Liver (tissue), 9 donors: Measurements from ENCODE around the gene RNF39. TPM values are rescaled to one million over a fixed set of nuclear protein-coding genes. Genes with fewer than 3 reads are reported as not detected.
"Not testable (repeated sequence)": the region's sequence is repeated elsewhere in the genome, so short reads cannot be mapped to it uniquely, and the experiment has no call there.

ENCODE experiments used
- DNase-seq: peaks from one replicate; pipeline ENCODE4 v3.0.0-alpha.2; 2017; ENCODE audit warnings: low spot score
- H3K27ac ChIP-seq, 2 donors: one replicate each; pipeline ENCODE4 v1.7.0; 2013; ENCODE audit warnings: inconsistent platforms in 2 of 2, low read length in 2 of 2, control low read depth in 1 of 2, low read depth in 1 of 2, mild to moderate bottlenecking in 1 of 2
- H3K27me3 ChIP-seq, 4 donors: one replicate each; pipeline versions ENCODE4 v1.6.1 to v1.7.0; 2013; ENCODE audit warnings: low read length in 3 of 4, inconsistent platforms in 1 of 4, mild to moderate bottlenecking in 1 of 4, moderate library complexity in 1 of 4; ENCODE audit not compliant: control insufficient read depth in 4 of 4, insufficient read depth in 4 of 4
- H3K36me3 ChIP-seq, 4 donors: one replicate each; pipeline versions ENCODE4 v1.6.1 to v1.7.0; 2013; ENCODE audit warnings: low read length in 3 of 4, mild to moderate bottlenecking in 3 of 4, low read depth in 1 of 4, moderate library complexity in 1 of 4; ENCODE audit not compliant: control insufficient read depth in 4 of 4, insufficient read depth in 3 of 4
- H3K4me1 ChIP-seq, 4 donors: one replicate each; pipeline versions ENCODE4 v1.6.1 to v1.7.0; 2013; ENCODE audit warnings: low read length in 3 of 4, mild to moderate bottlenecking in 3 of 4, moderate library complexity in 1 of 4; ENCODE audit not compliant: control insufficient read depth in 4 of 4, insufficient read depth in 4 of 4
- H3K4me3 ChIP-seq, 3 donors: one replicate each; pipeline versions ENCODE4 v1.6.1 to v1.7.0; 2013; ENCODE audit warnings: low read length in 3 of 3, control low read depth in 1 of 3, low read depth in 1 of 3, mild to moderate bottlenecking in 1 of 3
- H3K9ac ChIP-seq, 2 donors: one replicate each; pipeline ENCODE4 v1.7.0; 2013; ENCODE audit warnings: low read length in 2 of 2, mild to moderate bottlenecking in 2 of 2, moderate library complexity in 2 of 2, control low read depth in 1 of 2, low read depth in 1 of 2
- H3K9me3 ChIP-seq, 4 donors: one replicate each; pipeline versions ENCODE4 v1.6.1 to v1.7.0; 2013; ENCODE audit warnings: low read length in 3 of 4; ENCODE audit not compliant: control insufficient read depth in 4 of 4
- EGR1 ChIP-seq, 2 donors: IDR thresholded peaks; 2 replicates each; pipeline ENCODE4 v1.6.1; 2016 to 2018; ENCODE audit warnings: antibody characterized with exemption in 2 of 2, low read depth in 2 of 2
- FOXA1 ChIP-seq: IDR thresholded peaks from 2 replicates; pipeline ENCODE4 v1.6.1; 2016; ENCODE audit warnings: antibody characterized with exemption
- FOXA2 ChIP-seq: IDR thresholded peaks from 2 replicates; pipeline ENCODE4 v1.6.1; 2016; ENCODE audit warnings: antibody characterized with exemption
- GABPA ChIP-seq, 2 donors: IDR thresholded peaks in 1 of 2; conservative IDR thresholded peaks in 1 of 2; 2 replicates each; pipeline ENCODE4 v1.6.1; 2016; ENCODE audit warnings: antibody characterized with exemption in 2 of 2, mild to moderate bottlenecking in 1 of 2, moderate library complexity in 1 of 2
- HNF4A ChIP-seq, 2 donors: conservative IDR thresholded peaks; 2 replicates each; pipeline ENCODE4 v1.6.1; 2016; ENCODE audit warnings: antibody characterized with exemption in 2 of 2, mild to moderate bottlenecking in 2 of 2
- HNF4G ChIP-seq: IDR thresholded peaks from 2 replicates; pipeline ENCODE4 v1.6.1; 2016; ENCODE audit warnings: antibody characterized with exemption
- JUND ChIP-seq, 2 donors: IDR thresholded peaks; 2 replicates each; pipeline ENCODE4 v1.6.1; 2016; ENCODE audit warnings: antibody characterized with exemption in 2 of 2
- NR2F2 ChIP-seq: IDR thresholded peaks from 2 replicates; pipeline ENCODE4 v1.6.1; 2016; ENCODE audit warnings: antibody characterized with exemption
- RAD21 ChIP-seq, 2 donors: IDR thresholded peaks; 2 replicates each; pipeline ENCODE4 v1.6.1; 2016; ENCODE audit warnings: antibody characterized with exemption in 2 of 2, mild to moderate bottlenecking in 2 of 2
- REST ChIP-seq: IDR thresholded peaks from 2 replicates; pipeline ENCODE4 v1.6.1; 2016; ENCODE audit warnings: antibody characterized with exemption, mild to moderate bottlenecking
- RXRA ChIP-seq, 2 donors: IDR thresholded peaks; 2 replicates each; pipeline ENCODE4 v1.6.1; 2017 to 2018; ENCODE audit warnings: antibody characterized with exemption in 2 of 2, mild to moderate bottlenecking in 1 of 2
- SP1 ChIP-seq: IDR thresholded peaks from 2 replicates; pipeline ENCODE4 v1.6.1; 2018; ENCODE audit warnings: antibody characterized with exemption, mild to moderate bottlenecking
- TAF1 ChIP-seq: conservative IDR thresholded peaks from 2 replicates; pipeline ENCODE4 v1.6.1; 2016; ENCODE audit warnings: antibody characterized with exemption, mild to moderate bottlenecking
- YY1 ChIP-seq: IDR thresholded peaks from 2 replicates; pipeline ENCODE4 v1.6.1; 2016; ENCODE audit warnings: antibody characterized with exemption, mild to moderate bottlenecking
- ZBTB33 ChIP-seq: IDR thresholded peaks from 2 replicates; pipeline ENCODE4 v1.6.1; 2016; ENCODE audit warnings: antibody characterized with exemption
- WGBS: extraction: QIAGEN DNeasy Blood & Tissue Kit; methylation state at CpG from one replicate; pipeline ENCODE4 v1.1.7; 2013; 5-methylcytosine and 5-hydroxymethylcytosine counted together
- polyA plus RNA-seq, 2 donors: library from polyadenylated mRNA; stranded (reverse) in 1 of 2; unstranded in 1 of 2; fragments of 200-250 nt in 1 of 2; fragments of >200 nt in 1 of 2; fragmentation: Nextera tagmentation in 1 of 2; extraction: Ambion mirVana in 1 of 2; gene quantifications; one replicate each; pipeline versions ENCODE4 v1.2.1 to v1.2.3, GENCODE V29; 2013 to 2015
- total RNA-seq, 2 donors: library from RNA; depleted of rRNA; stranded (reverse); fragments of >200 nt; gene quantifications; one replicate each; pipeline ENCODE4 v1.2.3, GENCODE V29; 2014
- TF ChIP-seq, protein P1 (sequence below): IDR thresholded peaks from 2 replicates; pipeline ENCODE4 v1.6.1; 2016; ENCODE audit warnings: antibody characterized with exemption
- TF ChIP-seq, protein P2 (sequence below): fragments of 150-350 bp; IDR thresholded peaks from 2 replicates; pipeline ENCODE4 v1.5.1; 2017; ENCODE audit warnings: improper control_type of control experiment, low read depth, low read length; ENCODE audit not compliant: missing input control
- TF ChIP-seq, protein P3 (sequence below): IDR thresholded peaks from 2 replicates; pipeline ENCODE4 v1.6.1; 2016; ENCODE audit warnings: antibody characterized with exemption
- donor health status: healthy.
- donor health status: healthy.
- donor health status: healthy.
- donor health status: healthy.
- donor health status: healthy.

Gene RNF39
- total and polyA plus RNA-seq, 4 donors: 0.03 to 0.13 TPM; not detected in 2

- TF ChIP-seq EGR1 (IDR thresholded peaks at IDR 0.05; ENCODE audit: low read depth in 2 of 2) (no peak), RAD21 (IDR thresholded peaks at IDR 0.05) (no peak), HNF4G (no peak), FOXA1 (no peak), TAF1 (no peak), RXRA (IDR thresholded peaks at IDR 0.05) (no peak), ZBTB33 (no peak), FOXA2 (no peak), JUND (IDR thresholded peaks at IDR 0.05) (no peak), YY1 (no peak)
- TF ChIP-seq, protein P1, sequence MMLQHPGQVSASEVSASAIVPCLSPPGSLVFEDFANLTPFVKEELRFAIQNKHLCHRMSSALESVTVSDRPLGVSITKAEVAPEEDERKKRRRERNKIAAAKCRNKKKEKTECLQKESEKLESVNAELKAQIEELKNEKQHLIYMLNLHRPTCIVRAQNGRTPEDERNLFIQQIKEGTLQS: no peak
- WGBS: 42% methylated on average over 2 of the region's 2 CpGs
- Histone ChIP-seq H3K4me1 (no peaks in the 10 kb centered on the region), H3K36me3 (no peaks in the 10 kb centered on the region), H3K9ac (no peak overlapping the region), H3K4me3 (no peak overlapping the region), H3K9me3 (no peaks in the 10 kb centered on the region), H3K27ac (no peak overlapping the region), H3K27me3 (no peaks in the 10 kb centered on the region)
- no peak for DNase-seq
Measured at GRCh38 chr6:30122515-30122914, 46.9 kb upstream of the RNF39 start.

- TF ChIP-seq NR2F2 (no peak), YY1 (no peak), EGR1 (IDR thresholded peaks at IDR 0.05; ENCODE audit: low read depth in 2 of 2) (no peak), FOXA1 (no peak), FOXA2 (no peak), REST (no peak), HNF4A (conservative IDR thresholded peaks at IDR 0.05) (no peak), RAD21 (IDR thresholded peaks at IDR 0.05) (no peak), TAF1 (no peak), GABPA (IDR thresholded peaks at IDR 0.05 in 1 of 2, conservative IDR thresholded peaks at IDR 0.05 in 1 of 2) (no peak), SP1 (no peak), RXRA (IDR thresholded peaks at IDR 0.05) (no peak)
- TF ChIP-seq, protein P2, sequence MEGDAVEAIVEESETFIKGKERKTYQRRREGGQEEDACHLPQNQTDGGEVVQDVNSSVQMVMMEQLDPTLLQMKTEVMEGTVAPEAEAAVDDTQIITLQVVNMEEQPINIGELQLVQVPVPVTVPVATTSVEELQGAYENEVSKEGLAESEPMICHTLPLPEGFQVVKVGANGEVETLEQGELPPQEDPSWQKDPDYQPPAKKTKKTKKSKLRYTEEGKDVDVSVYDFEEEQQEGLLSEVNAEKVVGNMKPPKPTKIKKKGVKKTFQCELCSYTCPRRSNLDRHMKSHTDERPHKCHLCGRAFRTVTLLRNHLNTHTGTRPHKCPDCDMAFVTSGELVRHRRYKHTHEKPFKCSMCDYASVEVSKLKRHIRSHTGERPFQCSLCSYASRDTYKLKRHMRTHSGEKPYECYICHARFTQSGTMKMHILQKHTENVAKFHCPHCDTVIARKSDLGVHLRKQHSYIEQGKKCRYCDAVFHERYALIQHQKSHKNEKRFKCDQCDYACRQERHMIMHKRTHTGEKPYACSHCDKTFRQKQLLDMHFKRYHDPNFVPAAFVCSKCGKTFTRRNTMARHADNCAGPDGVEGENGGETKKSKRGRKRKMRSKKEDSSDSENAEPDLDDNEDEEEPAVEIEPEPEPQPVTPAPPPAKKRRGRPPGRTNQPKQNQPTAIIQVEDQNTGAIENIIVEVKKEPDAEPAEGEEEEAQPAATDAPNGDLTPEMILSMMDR: no peak
- TF ChIP-seq, protein P3, sequence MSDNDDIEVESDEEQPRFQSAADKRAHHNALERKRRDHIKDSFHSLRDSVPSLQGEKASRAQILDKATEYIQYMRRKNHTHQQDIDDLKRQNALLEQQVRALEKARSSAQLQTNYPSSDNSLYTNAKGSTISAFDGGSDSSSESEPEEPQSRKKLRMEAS: no peak
- H3K27ac ChIP-seq: no peak overlapping the region
- 78% methylated on average over 10 of the region's 10 CpGs for WGBS
Measured at GRCh38 chr6:30121446-30122366, 46.1 kb upstream of the RNF39 start.

DNA sequence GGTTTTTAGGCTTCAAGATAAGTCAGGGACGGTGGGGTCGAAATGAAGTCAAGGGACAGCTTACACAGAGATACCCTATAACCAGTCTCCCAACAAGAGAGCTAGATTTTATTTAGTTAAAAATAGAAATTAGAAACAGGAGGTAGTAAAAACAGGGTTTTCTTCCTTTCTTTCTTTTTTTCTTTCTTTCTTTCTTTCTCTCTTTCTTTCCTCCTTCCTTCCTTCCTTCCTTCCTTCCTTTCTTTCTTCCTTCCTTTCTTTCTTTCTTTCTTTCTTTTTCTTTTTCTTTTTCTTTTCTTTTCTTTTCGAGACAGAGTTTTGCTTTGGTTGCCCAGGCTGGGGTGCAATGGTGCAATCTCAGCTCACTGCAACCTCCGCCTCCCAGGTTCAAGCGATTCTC is 43.1 kb upstream of the RNF39 start:
- not testable (repeated sequence) for H3K4me1 ChIP-seq
- 90% methylated on average over 5 of the region's 5 CpGs for WGBS

More at GRCh38 chr6:30121446-30122366, 46.1 kb upstream of the RNF39 start:
- DNase-seq: no peak
- H3K4me3 ChIP-seq: no peak overlapping the region
- no peaks in the 10 kb centered on the region for H3K4me1 ChIP-seq
- H3K9me3 ChIP-seq: no peaks in the 10 kb centered on the region
- no peaks in the 10 kb centered on the region for H3K36me3 ChIP-seq
- no peak overlapping the region for H3K9ac ChIP-seq
- H3K27me3 ChIP-seq: no peaks in the 10 kb centered on the region

More for the DNA sequence above, 43.1 kb upstream of the RNF39 start:
- H3K27me3 ChIP-seq, H3K4me3 ChIP-seq, H3K27ac ChIP-seq, H3K9me3 ChIP-seq, H3K36me3 ChIP-seq, DNase-seq, H3K9ac ChIP-seq: not testable (repeated sequence)
